Left ventricle myocardium inferior (tissue), 1 donor: Measurements from ENCODE around the gene PTGER4. TPM values are rescaled to one million over a fixed set of nuclear protein-coding genes. Genes with fewer than 3 reads are reported as not detected.

ENCODE experiments used
- DNase-seq: peaks from one replicate; pipeline ENCODE4 v3.0.0-alpha.2; 2020
- H3K27ac ChIP-seq: fragments of 200-600 bp; replicated peaks from 2 replicates; pipeline ENCODE4 v1.8.0; 2021
- H3K27me3 ChIP-seq: fragments of 200-600 bp; 2 replicates; pipeline ENCODE4 v1.8.0; 2021; ENCODE audit warnings: low read depth
- H3K36me3 ChIP-seq: fragments of 200-600 bp; 2 replicates; pipeline ENCODE4 v1.8.0; 2021
- H3K4me1 ChIP-seq: fragments of 200-600 bp; 2 replicates; pipeline ENCODE4 v1.8.0; 2021
- H3K4me3 ChIP-seq: fragments of 200-600 bp; 2 replicates; pipeline ENCODE4 v1.8.0; 2021; ENCODE audit warnings: mild to moderate bottlenecking, moderate library complexity
- H3K9me3 ChIP-seq: fragments of 200-600 bp; replicated peaks from 2 replicates; pipeline ENCODE4 v1.8.0; 2021
- intact Hi-C: fragments of 100-400 bp; cut with micrococcal nuclease; formaldehyde crosslinking; loops from one replicate; pipeline ENCODE4 v1.11.0; 2022
- total RNA-seq: library from RNA; stranded (reverse); fragmentation: NEBNext Ultra II Directional; extraction: Animal tissue kit (Norgen Biotek cat#: 25700); gene quantifications from one replicate; pipeline ENCODE4 v1.2.1, GENCODE V29; 2021
- TF ChIP-seq, protein P1 (sequence below): fragments of 200-600 bp; IDR thresholded peaks from 2 replicates; pipeline ENCODE4 v1.8.0; 2021; ENCODE audit warnings: antibody characterized with exemption, mild to moderate bottlenecking, borderline replicate concordance
- donor health status: DM: no; HTN: yes; CAD: no; lungs with severe emphysema.

The PTGER4 gene
- total RNA-seq, 1 donor from 2014 or later = 6.2 TPM

DNA sequence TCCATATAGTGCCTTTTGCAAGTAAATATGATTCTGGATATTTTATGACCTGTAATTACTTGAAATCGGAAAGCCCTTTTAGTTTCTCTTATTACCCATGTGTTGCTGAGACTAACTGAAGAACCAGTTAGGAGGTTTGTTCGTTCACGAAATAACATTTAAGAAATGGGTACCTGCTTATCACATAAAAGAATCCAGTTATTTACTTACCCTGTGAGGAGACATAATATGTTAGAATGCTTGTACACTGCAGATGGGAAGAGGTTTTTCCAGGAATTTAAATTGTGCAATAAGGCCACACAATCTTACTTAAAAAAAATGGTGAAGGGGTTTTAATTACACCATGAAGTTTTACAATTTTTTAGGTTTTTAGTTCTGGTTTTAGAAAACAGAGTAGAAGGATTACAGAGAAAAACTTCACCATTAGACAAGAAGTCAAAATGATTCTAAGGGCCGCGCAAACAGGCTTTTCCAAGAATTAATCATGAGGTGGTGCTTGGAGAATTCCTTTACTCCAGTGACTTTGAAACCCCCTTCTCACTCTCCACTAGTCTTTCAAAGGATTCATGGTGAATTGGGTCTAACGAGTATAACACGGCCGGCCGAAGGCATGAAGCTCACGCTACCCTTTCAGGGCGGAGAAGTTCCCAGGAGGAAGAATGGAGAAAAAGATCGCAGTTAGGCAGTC, 1.1 kb upstream of the PTGER4 start:
- H3K36me3 ChIP-seq = peaks cover 6% of the 10 kb centered on the region
- H3K4me3 ChIP-seq = peak overlapping the region; percentile 95
- H3K27me3 ChIP-seq = peaks cover 38% of the 10 kb centered on the region
- TF ChIP-seq, protein P1, sequence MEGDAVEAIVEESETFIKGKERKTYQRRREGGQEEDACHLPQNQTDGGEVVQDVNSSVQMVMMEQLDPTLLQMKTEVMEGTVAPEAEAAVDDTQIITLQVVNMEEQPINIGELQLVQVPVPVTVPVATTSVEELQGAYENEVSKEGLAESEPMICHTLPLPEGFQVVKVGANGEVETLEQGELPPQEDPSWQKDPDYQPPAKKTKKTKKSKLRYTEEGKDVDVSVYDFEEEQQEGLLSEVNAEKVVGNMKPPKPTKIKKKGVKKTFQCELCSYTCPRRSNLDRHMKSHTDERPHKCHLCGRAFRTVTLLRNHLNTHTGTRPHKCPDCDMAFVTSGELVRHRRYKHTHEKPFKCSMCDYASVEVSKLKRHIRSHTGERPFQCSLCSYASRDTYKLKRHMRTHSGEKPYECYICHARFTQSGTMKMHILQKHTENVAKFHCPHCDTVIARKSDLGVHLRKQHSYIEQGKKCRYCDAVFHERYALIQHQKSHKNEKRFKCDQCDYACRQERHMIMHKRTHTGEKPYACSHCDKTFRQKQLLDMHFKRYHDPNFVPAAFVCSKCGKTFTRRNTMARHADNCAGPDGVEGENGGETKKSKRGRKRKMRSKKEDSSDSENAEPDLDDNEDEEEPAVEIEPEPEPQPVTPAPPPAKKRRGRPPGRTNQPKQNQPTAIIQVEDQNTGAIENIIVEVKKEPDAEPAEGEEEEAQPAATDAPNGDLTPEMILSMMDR = no peak
- H3K9me3 ChIP-seq = no peaks in the 10 kb centered on the region
- DNase-seq = no peak
- intact Hi-C loops = loop anchor here (10.0 kb wide), 1 partner anchor 274 kb away; no protein-coding TSS in a partner anchor
- H3K4me1 ChIP-seq = peaks cover 46% of the 10 kb centered on the region
- H3K27ac ChIP-seq = peak overlapping the region; percentile 93

GRCh38 chr5:40679148-40679912, 385 bp upstream of the PTGER4 start:
- Histone ChIP-seq H3K9me3 (no peaks in the 10 kb centered on the region), H3K27me3 (peaks cover 38% of the 10 kb centered on the region), H3K27ac (peak overlapping the region; percentile 93), H3K36me3 (peaks cover 6% of the 10 kb centered on the region), H3K4me1 (peaks cover 46% of the 10 kb centered on the region), H3K4me3 (peak overlapping the region; percentile 95)
- peak; percentile 94 for DNase-seq
- intact Hi-C loops = loop anchor here (10.0 kb wide), 1 partner anchor 275 kb away; no protein-coding TSS in a partner anchor
- TF ChIP-seq, protein P1 = no peak

DNA sequence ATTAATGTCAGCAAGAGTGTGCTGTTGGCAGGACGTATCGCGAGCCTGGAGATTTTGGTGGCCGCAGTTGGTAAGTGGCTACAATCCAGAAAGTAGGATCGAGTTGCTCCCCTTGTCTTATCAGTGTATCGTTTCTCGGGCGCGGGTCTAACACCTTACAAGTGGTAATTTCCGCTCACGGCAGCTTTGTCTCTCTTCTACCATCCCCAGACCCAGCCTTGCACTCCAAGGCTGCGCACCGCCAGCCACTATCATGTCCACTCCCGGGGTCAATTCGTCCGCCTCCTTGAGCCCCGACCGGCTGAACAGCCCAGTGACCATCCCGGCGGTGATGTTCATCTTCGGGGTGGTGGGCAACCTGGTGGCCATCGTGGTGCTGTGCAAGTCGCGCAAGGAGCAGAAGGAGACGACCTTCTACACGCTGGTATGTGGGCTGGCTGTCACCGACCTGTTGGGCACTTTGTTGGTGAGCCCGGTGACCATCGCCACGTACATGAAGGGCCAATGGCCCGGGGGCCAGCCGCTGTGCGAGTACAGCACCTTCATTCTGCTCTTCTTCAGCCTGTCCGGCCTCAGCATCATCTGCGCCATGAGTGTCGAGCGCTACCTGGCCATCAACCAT, 1.1 kb downstream of the PTGER4 start:
- Histone ChIP-seq H3K27ac (peak overlapping the region; percentile 93), H3K4me3 (peak overlapping the region; percentile 95), H3K36me3 (peaks cover 6% of the 10 kb centered on the region), H3K4me1 (peaks cover 54% of the 10 kb centered on the region), H3K9me3 (no peaks in the 10 kb centered on the region), H3K27me3 (peaks cover 39% of the 10 kb centered on the region)
- TF ChIP-seq, protein P1 = peak; percentile 22
- DNase-seq = no peak
- intact Hi-C loops = no loop called here

- peak overlapping the region; percentile 95 for H3K4me3 ChIP-seq
- peaks cover 6% of the 10 kb centered on the region for H3K36me3 ChIP-seq
- peaks cover 55% of the 10 kb centered on the region for H3K4me1 ChIP-seq
- TF ChIP-seq, protein P1 = no peak
- H3K9me3 ChIP-seq = no peaks in the 10 kb centered on the region
- peak; percentile 27 for DNase-seq
- intact Hi-C loops = no loop called here
- peaks cover 41% of the 10 kb centered on the region for H3K27me3 ChIP-seq
- H3K27ac ChIP-seq = peak overlapping the region; percentile 93
Observed at GRCh38 chr5:40681363-40682153, 1.8 kb downstream of the PTGER4 start.
